ENCODE results near the gene ALS2CL. TPM values are rescaled to one million over a fixed set of nuclear protein-coding genes. Genes with fewer than 3 reads are reported as not detected.
A peak's percentile ranks its signal among the peaks of the same experiment; 100 is the strongest.

ALS2CL gene
- total RNA-seq, 1 donor from 2014 or later: 6.2 TPM

- peak in 1 of 2 experiments; percentile 29 for DNase-seq (ENCODE audit: low spot score in 2 of 2, unreplicated experiment in 2 of 2)
- Mint-ChIP-seq H3K4me1 (peaks cover 29% of the 10 kb centered on the region), H3K4me3 (no peak overlapping the region), H3K27me3 (ENCODE audit: low read depth) (no peaks in the 10 kb centered on the region), H3K9me3 (no peaks in the 10 kb centered on the region), H3K36me3 (no peaks in the 10 kb centered on the region), H3K27ac (no peak overlapping the region)
- no peak for TF ChIP-seq CTCF (IDR thresholded peaks at IDR 0.05; ENCODE audit: unreplicated experiment)
These were observed 27.6 kb downstream of the ALS2CL start for GRCh38 chr3:46665763-46666452.

- H3K36me3 Mint-ChIP-seq: no peaks in the 10 kb centered on the region
- DNase-seq (ENCODE audit: low spot score in 2 of 2, unreplicated experiment in 2 of 2): peak in 1 of 2 experiments; percentile 27
- H3K27me3 Mint-ChIP-seq (ENCODE audit: low read depth): no peaks in the 10 kb centered on the region
These were observed 28.3 kb downstream of the ALS2CL start for GRCh38 chr3:46664971-46665762.

GRCh38 chr3:46664188-46664970 lies 29.1 kb downstream of the ALS2CL start:
- Mint-ChIP-seq H3K4me3 (no peak overlapping the region), H3K36me3 (no peaks in the 10 kb centered on the region), H3K27me3 (ENCODE audit: low read depth) (no peaks in the 10 kb centered on the region), H3K4me1 (peaks cover 36% of the 10 kb centered on the region), H3K9me3 (no peaks in the 10 kb centered on the region), H3K27ac (no peak overlapping the region)
- DNase-seq (ENCODE audit: low spot score in 2 of 2, unreplicated experiment in 2 of 2): no peak
- TF ChIP-seq CTCF (IDR thresholded peaks at IDR 0.05; ENCODE audit: unreplicated experiment): no peak

More at GRCh38 chr3:46664971-46665762, 28.3 kb downstream of the ALS2CL start:
- Mint-ChIP-seq H3K4me1 (peaks cover 36% of the 10 kb centered on the region), H3K27ac (no peak overlapping the region), H3K4me3 (no peak overlapping the region), H3K9me3 (no peaks in the 10 kb centered on the region)
- no peak for TF ChIP-seq CTCF (IDR thresholded peaks at IDR 0.05; ENCODE audit: unreplicated experiment)

- H3K27me3 Mint-ChIP-seq (ENCODE audit: low read depth): no peaks in the 10 kb centered on the region
- no peak overlapping the region for H3K4me3 Mint-ChIP-seq
- H3K4me1 Mint-ChIP-seq: peaks cover 36% of the 10 kb centered on the region
- no peaks in the 10 kb centered on the region for H3K36me3 Mint-ChIP-seq
- H3K27ac Mint-ChIP-seq: peak overlapping the region; percentile 31
- no peaks in the 10 kb centered on the region for H3K9me3 Mint-ChIP-seq
- TF ChIP-seq CTCF (IDR thresholded peaks at IDR 0.05; ENCODE audit: unreplicated experiment): no peak
- DNase-seq (ENCODE audit: low spot score in 2 of 2, unreplicated experiment in 2 of 2): no peak
These were observed 29.8 kb downstream of the ALS2CL start for GRCh38 chr3:46663591-46664135.

GRCh38 chr3:46662771-46663551 lies 30.5 kb downstream of the ALS2CL start:
- Mint-ChIP-seq H3K36me3 (no peaks in the 10 kb centered on the region), H3K4me3 (no peak overlapping the region), H3K4me1 (peaks cover 36% of the 10 kb centered on the region), H3K27me3 (ENCODE audit: low read depth) (no peaks in the 10 kb centered on the region), H3K9me3 (no peaks in the 10 kb centered on the region), H3K27ac (peak overlapping the region; percentile 31)
- TF ChIP-seq CTCF (IDR thresholded peaks at IDR 0.05; ENCODE audit: unreplicated experiment): no peak
- peak in 1 of 2 experiments; percentile 39 for DNase-seq (ENCODE audit: low spot score in 2 of 2, unreplicated experiment in 2 of 2)

Measured in mesothelial cell of epicardium (in vitro differentiated cells).